ENCODE measurements around the gene TTC16. TPM values are rescaled to one million over a fixed set of nuclear protein-coding genes. Genes with fewer than 3 reads are reported as not detected.

Gene TTC16
- total and polyA plus RNA-seq, 2 donors (not counting 3 experiments of a cell fraction or from before 2014, with no cell fraction given) = not detected

GRCh38 chr9:127667127-127667844, 48.6 kb upstream of the TTC16 start:
- Histone ChIP-seq H2AFZ (ENCODE audit: low read depth, low read length) (no peak overlapping the region), H3K9ac (replicated peaks; ENCODE audit: extremely low read depth, insufficient read depth, low read length) (no peak overlapping the region), H3K9me3 (replicated peaks; ENCODE audit: control insufficient read depth, insufficient read depth, low read length) (no peaks in the 10 kb centered on the region), H3K27ac (ENCODE audit: insufficient read depth, low read depth, low read length) (no peak overlapping the region), H3K4me2 (ENCODE audit: insufficient read depth, low read length) (no peak overlapping the region), H3K9me1 (replicated peaks; ENCODE audit: control insufficient read depth, extremely low read depth, insufficient read depth, low read length) (no peaks in the 10 kb centered on the region), H3K27me3 (ENCODE audit: control insufficient read depth in 2 of 2, insufficient read depth in 2 of 2, low read length in 2 of 2) (no peaks in the 10 kb centered on the region), H3K4me3 (replicated peaks in 1 of 3; ENCODE audit: insufficient read depth in 1 of 3, low read depth in 1 of 3, low read length in 3 of 3) (no peak overlapping the region), H4K20me1 (replicated peaks; ENCODE audit: control insufficient read depth, extremely low read depth, insufficient read depth, low read length) (no peaks in the 10 kb centered on the region), H3K79me2 (ENCODE audit: control insufficient read depth, insufficient read depth, low read length) (no peaks in the 10 kb centered on the region), H3K4me1 (ENCODE audit: control insufficient read depth, extremely low read depth, insufficient read depth, low read length) (no peaks in the 10 kb centered on the region), H3K36me3 (ENCODE audit: control insufficient read depth in 2 of 2, extremely low read depth in 1 of 2, insufficient read depth in 2 of 2, low read length in 2 of 2) (peaks cover 0 to 8% of the 10 kb centered on the region in 2 experiments)
- POLR2A ChIA-PET = no interaction called here
- intact Hi-C loops (cut with micrococcal nuclease) (no loop called here), dilution Hi-C loops (cut with MboI; ENCODE audit: extremely low pct_ligation_motif_present, low sequenced_read_pairs) (no loop called here)
- no peak for DNase-seq (ENCODE audit: low read depth, low spot score)
- no peak for TF ChIP-seq JUN (IDR thresholded peaks at IDR 0.05; ENCODE audit: borderline replicate concordance, insufficient read depth, insufficient read length, low read depth)
- CTCF ChIA-PET = interaction anchor here (0.6 to 2.0 kb wide), 6 partner anchors 19 to 254 kb away, joined by 3 to 4 read pairs (median 3); partner anchors contain the start of gene TOR2A
- FAIRE-seq = no peak
- BruUV-seq (replicated peaks) = no TSS peak

- H2AFZ ChIP-seq (ENCODE audit: low read depth, low read length) = no peak overlapping the region
- H3K36me3 ChIP-seq (ENCODE audit: control insufficient read depth in 2 of 2, extremely low read depth in 1 of 2, insufficient read depth in 2 of 2, low read length in 2 of 2) = peaks cover 0 to 11% of the 10 kb centered on the region in 2 experiments
- H3K4me2 ChIP-seq (ENCODE audit: insufficient read depth, low read length) = no peak overlapping the region
- no peak overlapping the region for H3K27ac ChIP-seq (ENCODE audit: insufficient read depth, low read depth, low read length)
- H3K4me1 ChIP-seq (ENCODE audit: control insufficient read depth, extremely low read depth, insufficient read depth, low read length) = no peaks in the 10 kb centered on the region
- FAIRE-seq = no peak
- ChIA-PET POLR2A (no interaction called here), CTCF (interaction anchor here (0.6 to 2.0 kb wide), 8 partner anchors 15 to 253 kb away, joined by 3 to 4 read pairs (median 3); no protein-coding TSS in a partner anchor)
- no peaks in the 10 kb centered on the region for H3K79me2 ChIP-seq (ENCODE audit: control insufficient read depth, insufficient read depth, low read length)
- no peak for DNase-seq (ENCODE audit: low read depth, low spot score)
- dilution Hi-C loops (cut with MboI; ENCODE audit: extremely low pct_ligation_motif_present, low sequenced_read_pairs) (no loop called here), intact Hi-C loops (cut with micrococcal nuclease) (no loop called here)
- no peaks in the 10 kb centered on the region for H3K9me1 ChIP-seq (replicated peaks; ENCODE audit: control insufficient read depth, extremely low read depth, insufficient read depth, low read length)
- H4K20me1 ChIP-seq (replicated peaks; ENCODE audit: control insufficient read depth, extremely low read depth, insufficient read depth, low read length) = no peaks in the 10 kb centered on the region
- no peak overlapping the region for H3K9ac ChIP-seq (replicated peaks; ENCODE audit: extremely low read depth, insufficient read depth, low read length)
- H3K27me3 ChIP-seq (ENCODE audit: control insufficient read depth in 2 of 2, insufficient read depth in 2 of 2, low read length in 2 of 2) = no peaks in the 10 kb centered on the region
- no TSS peak for BruUV-seq (replicated peaks)
- no peaks in the 10 kb centered on the region for H3K9me3 ChIP-seq (replicated peaks; ENCODE audit: control insufficient read depth, insufficient read depth, low read length)
- TF ChIP-seq JUN (IDR thresholded peaks at IDR 0.05; ENCODE audit: borderline replicate concordance, insufficient read depth, insufficient read length, low read depth) = no peak
- H3K4me3 ChIP-seq (replicated peaks in 1 of 3; ENCODE audit: insufficient read depth in 1 of 3, low read depth in 1 of 3, low read length in 3 of 3) = no peak overlapping the region
These were observed 48.0 kb upstream of the TTC16 start for GRCh38 chr9:127667906-127668305.
